ENCODE data around the gene ADGB.

Gene ADGB

GRCh38 chr6:146635165-146635564 is 36.4 kb downstream of the ADGB start:
- no peak for DNase-seq

- no peak for DNase-seq
Measured at GRCh38 chr6:146636481-146636880, 37.7 kb downstream of the ADGB start.

GRCh38 chr6:146642921-146643320 is 44.1 kb downstream of the ADGB start:
- DNase-seq = no peak

GRCh38 chr6:146650799-146651481 is 52.2 kb downstream of the ADGB start:
- DNase-seq = no peak

- DNase-seq = no peak
Measured at GRCh38 chr6:146651482-146651863, 52.7 kb downstream of the ADGB start.

- no peak for DNase-seq
Measured at GRCh38 chr6:146657432-146657831, 58.7 kb downstream of the ADGB start.

- no peak for DNase-seq
Measured at GRCh38 chr6:146664871-146665360, 66.1 kb downstream of the ADGB start.

GRCh38 chr6:146666909-146667308 is 68.1 kb downstream of the ADGB start:
- no peak for DNase-seq

- no peak for DNase-seq
Measured at GRCh38 chr6:146670161-146670560, 71.4 kb downstream of the ADGB start.

GRCh38 chr6:146673069-146673468 is 74.3 kb downstream of the ADGB start:
- no peak for DNase-seq

GRCh38 chr6:146679386-146679785 is 80.6 kb downstream of the ADGB start:
- no peak for DNase-seq

GRCh38 chr6:146682919-146683318 is 84.1 kb downstream of the ADGB start:
- no peak for DNase-seq

- no peak for DNase-seq
Measured at GRCh38 chr6:146689806-146690205, 91.0 kb downstream of the ADGB start.

- no peak for DNase-seq
Measured at GRCh38 chr6:146693342-146693741, 94.6 kb downstream of the ADGB start.

- no peak for DNase-seq
Measured at GRCh38 chr6:146697921-146698320, 99.1 kb downstream of the ADGB start.

- DNase-seq = peak; percentile 23
Measured at GRCh38 chr6:146700078-146700686, 101.4 kb downstream of the ADGB start.

GRCh38 chr6:146701632-146702031 is 102.9 kb downstream of the ADGB start:
- no peak for DNase-seq

GRCh38 chr6:146709036-146709622 is 110.4 kb downstream of the ADGB start:
- no peak for DNase-seq

- DNase-seq = no peak
Measured at GRCh38 chr6:146719387-146719786, 120.6 kb downstream of the ADGB start.

GRCh38 chr6:146739696-146740095 is 140.9 kb downstream of the ADGB start:
- no peak for DNase-seq

GRCh38 chr6:146741609-146742008 is 142.8 kb downstream of the ADGB start:
- DNase-seq = no peak

- DNase-seq = no peak
Measured at GRCh38 chr6:146753306-146753705, 154.5 kb downstream of the ADGB start.

- DNase-seq = no peak
Measured at GRCh38 chr6:146767632-146768031, 168.9 kb downstream of the ADGB start.

GRCh38 chr6:146768722-146769121 is 169.9 kb downstream of the ADGB start:
- DNase-seq = no peak

Measured in NCI-H2081 treated with DMSO at 0.1 percent for 48 hours (cell line).